GM12864 (cell line): Measurements from ENCODE around the gene KCNN1.

Experiments used
- DNase-seq: peaks from one replicate; pipeline ENCODE4 v3.0.0-alpha.2; 2011; ENCODE audit warnings: low read depth
- H3K4me3 ChIP-seq: 2 replicates; pipeline ENCODE4 v1.5.1; 2011; ENCODE audit warnings: mild to moderate bottlenecking, low read depth, low read length, control low read depth
- CTCF ChIP-seq: IDR thresholded peaks from 2 replicates; pipeline ENCODE4 v1.5.1; 2011; ENCODE audit warnings: low read depth, mild to moderate bottlenecking, moderate library complexity, low read length, control low read depth, inconsistent platforms; ENCODE audit errors: missing control alignments

Gene KCNN1

GRCh38 chr19:17963936-17964691 is 2.8 kb upstream of the KCNN1 start:
- no peak for DNase-seq
- no peak overlapping the region for H3K4me3 ChIP-seq
- TF ChIP-seq CTCF, result no peak

- H3K4me3 ChIP-seq, result no peak overlapping the region
- TF ChIP-seq CTCF, result no peak
- no peak for DNase-seq
These were observed 1.4 kb upstream of the KCNN1 start for GRCh38 chr19:17965370-17966128.

- DNase-seq, result no peak
- H3K4me3 ChIP-seq, result no peak overlapping the region
- no peak for TF ChIP-seq CTCF
These were observed 801 bp upstream of the KCNN1 start for GRCh38 chr19:17966129-17966483.

GRCh38 chr19:17967257-17968051 is 547 bp downstream of the KCNN1 start:
- no peak overlapping the region for H3K4me3 ChIP-seq
- no peak for DNase-seq
- TF ChIP-seq CTCF, result no peak

- no peak for DNase-seq
- no peak for TF ChIP-seq CTCF
- no peak overlapping the region for H3K4me3 ChIP-seq
These were observed 1.5 kb downstream of the KCNN1 start for GRCh38 chr19:17968362-17968761.

- no peak overlapping the region for H3K4me3 ChIP-seq
- no peak for TF ChIP-seq CTCF
- no peak for DNase-seq
These were observed 2.3 kb downstream of the KCNN1 start for GRCh38 chr19:17969096-17969792.
